ENCODE measurements around the gene FEM1B.

The FEM1B gene

DNA sequence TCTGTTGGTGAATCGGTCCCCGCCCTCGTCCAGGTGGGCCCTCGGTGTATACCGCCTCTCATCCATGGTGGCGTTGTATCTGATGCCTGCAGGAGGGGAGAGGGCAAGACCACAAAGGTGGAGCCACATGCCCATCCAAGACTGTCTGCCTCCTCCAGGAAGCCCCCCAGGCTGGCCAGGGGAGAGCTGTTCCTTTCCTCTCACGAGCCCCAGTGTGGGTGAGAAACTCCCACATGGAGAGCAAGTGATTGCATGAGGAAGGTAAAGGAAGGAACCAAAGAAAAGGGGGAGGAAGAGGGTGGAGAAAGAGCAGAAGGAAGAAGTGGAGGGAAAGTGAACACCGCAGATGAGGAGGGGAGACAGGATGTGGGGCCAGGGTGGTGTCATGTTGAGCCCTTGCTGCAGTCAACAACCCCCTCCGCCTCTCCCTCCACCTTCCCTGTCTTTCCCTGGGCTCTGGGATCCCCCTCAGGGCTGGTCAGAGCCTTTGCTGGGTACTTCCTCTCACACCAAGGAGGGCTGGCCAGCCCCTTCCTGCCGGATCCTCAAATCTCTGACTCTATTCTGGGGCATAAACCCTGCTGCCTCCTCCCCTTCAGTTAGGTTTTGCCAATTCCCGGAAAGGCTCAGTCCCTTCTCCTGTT, 49.3 kb downstream of the FEM1B start:
- DNase-seq (ENCODE audit: low read depth) = no peak

DNA sequence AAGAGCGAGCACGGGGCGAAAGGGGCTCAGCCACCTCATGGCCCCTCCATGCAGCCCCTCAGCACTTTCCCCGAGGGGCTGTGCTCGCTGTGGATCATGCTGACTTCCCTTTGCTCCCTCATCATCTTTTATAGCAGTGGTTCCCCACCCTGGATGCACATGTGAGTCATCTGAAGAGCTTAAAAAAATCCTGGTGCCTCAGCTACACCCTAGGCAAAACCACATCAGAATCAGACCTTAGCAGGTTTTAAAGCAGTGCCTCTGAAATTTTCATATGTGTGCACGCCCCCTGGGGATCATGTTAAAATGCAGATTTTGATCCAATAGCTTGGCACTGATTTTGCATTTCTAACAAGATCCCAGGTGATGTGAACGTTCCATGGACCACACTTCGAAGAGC, 50.9 kb downstream of the FEM1B start:
- no peak for DNase-seq (ENCODE audit: low read depth)

DNA sequence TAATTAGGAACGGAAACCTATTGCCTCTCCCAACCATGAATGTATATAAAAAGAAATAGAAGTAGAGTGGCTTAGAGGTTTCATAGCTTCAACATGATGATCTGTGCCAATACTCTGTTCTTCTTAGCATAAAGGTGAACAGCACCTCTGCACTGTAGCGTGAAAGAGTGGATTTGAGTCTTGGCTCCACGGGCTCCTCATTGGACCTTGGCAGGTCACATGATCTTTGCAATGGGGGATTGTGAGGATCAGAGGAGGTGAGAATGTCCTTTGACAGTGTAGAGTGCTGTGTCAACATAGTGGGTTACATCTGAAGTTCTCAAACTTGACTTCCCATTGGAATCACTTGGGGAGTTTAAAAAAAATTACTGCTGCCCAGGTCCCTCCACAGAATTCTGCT, 51.4 kb downstream of the FEM1B start:
- no peak for DNase-seq (ENCODE audit: low read depth)

DNA sequence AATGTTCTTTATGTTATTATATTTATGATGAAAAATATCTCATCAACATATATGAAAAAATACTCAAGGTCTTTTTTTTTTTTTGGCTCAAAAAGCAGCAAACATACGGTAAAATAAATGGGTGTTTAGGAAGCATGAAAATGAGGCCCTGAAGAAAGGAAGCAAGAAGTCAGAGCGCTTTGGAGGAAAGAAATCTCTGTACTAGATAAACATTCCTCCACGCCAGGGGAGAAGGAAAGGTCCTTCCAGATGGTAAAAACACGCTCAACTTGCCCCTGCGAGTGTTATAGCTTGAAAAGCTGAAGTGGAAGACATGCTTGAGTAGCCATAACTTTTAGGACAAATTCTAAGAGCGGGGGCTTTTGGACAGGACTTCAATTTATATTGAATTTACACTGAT, 52.9 kb downstream of the FEM1B start:
- no peak for DNase-seq (ENCODE audit: low read depth)

DNA sequence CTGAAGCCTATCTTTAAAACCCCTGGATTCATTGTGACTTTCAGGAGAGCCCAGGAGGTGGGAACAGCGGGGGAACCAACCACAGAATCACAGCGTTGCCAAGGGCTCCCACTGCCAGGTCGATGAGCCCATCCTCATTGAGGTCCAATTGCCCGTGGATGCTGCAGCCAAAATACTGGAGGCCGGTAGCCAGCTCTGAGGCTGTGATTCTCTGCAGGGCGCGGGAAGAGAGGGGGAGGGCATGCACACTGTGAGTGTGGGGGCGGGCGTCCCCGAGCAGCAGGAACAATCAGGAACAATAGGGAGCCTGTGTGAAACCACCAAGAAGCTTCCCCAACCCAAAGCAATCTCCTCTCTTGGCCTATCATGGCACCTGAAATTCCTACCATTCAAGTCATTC, 53.4 kb downstream of the FEM1B start:
- DNase-seq (ENCODE audit: low read depth) = no peak

DNA sequence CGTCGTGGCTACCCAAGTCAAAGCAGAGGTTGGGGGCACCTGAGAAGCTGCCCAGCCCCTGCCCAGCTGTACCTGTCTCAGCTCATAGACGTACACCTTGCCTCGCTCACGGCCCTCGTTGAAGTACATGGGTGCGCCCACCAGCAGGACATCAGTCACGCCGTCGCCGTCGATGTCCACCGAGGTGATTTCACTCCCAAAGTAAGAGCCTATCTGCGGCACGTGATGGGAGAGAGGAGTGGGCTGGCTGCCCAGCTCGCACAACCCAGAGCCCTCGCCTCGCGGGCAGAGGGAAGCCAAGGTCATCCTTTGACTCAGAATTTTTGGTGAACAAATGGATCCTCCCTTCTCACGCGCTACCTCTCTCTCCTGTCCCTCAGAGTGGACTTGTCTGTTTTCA, 54.7 kb downstream of the FEM1B start:
- no peak for DNase-seq (ENCODE audit: low read depth)

DNA sequence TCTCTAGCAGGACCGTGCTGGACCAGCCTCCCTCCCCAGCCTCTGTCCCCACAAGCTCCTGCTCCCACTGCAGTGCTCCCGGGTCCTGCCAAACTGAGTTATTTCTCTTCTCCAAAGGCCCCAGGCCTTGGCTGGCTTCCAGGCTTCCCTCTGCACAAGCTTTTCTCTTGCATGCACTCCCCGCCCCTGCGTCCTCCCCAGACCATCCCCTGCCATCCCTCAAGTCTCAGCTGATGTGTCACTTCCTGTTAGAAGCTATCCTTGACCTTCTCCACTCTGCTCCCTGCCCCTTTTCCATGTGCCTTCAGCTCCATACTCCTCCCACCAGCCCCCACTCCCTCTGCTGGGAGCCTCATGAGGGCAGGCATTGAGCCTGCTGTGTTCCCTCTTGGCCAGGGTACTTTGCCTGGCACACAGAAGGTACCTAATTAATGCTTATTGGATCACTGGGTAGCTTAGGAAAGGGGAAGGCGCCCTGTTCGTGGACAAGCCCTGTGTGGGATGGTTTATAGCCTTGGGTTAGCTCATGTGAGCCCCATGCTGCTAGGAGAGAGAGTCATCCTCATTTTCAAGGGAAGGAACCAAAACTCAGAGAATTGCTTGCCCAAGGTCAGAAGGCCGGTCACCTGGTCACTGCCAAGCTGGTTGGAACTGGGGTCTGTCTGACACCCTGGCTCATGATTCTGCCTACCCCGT, 56.4 kb downstream of the FEM1B start:
- DNase-seq (ENCODE audit: low read depth) = no peak

DNA sequence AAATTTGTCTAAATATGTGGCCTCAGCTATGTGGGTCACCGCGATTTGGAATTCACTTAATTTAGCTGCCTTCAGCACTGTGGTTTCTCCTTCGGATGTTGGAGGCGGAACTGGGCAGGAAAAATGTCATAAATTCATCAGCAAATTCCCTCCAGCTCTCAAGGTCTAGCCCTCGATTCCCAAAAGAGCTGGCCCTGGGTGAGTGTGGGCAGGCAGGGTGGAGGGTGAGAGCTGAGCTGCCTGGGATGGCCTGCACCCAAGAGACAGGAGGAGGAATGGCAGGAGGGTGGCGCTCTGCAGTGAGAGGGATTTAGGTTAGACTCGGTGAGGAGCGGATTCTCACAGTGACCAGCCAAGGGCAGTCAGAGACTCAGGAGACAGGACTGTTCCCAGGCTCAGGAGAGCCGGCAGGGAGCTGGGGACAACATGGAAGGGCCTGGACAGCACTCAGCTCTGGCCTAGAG, 57.1 kb downstream of the FEM1B start:
- no peak for DNase-seq (ENCODE audit: low read depth)

DNA sequence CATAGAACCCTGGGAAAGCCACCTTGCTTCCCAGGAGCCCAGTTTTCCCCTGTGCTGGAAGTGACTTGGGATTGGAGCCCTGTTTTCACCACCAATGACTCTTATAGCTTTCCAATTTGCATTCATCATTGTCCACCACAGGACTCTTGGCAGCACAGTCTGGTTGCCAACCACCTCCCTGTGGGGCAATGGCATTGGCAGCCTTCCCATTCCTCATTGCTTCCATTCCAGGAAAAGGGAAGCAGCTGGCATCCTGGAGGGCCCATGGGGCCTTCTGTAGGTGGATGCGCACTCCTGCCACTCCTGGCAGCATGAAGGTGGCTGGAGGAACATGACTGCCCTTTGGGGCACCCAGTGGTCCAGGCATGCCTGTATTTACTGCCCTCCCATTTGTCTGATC, 57.7 kb downstream of the FEM1B start:
- no peak for DNase-seq (ENCODE audit: low read depth)

DNA sequence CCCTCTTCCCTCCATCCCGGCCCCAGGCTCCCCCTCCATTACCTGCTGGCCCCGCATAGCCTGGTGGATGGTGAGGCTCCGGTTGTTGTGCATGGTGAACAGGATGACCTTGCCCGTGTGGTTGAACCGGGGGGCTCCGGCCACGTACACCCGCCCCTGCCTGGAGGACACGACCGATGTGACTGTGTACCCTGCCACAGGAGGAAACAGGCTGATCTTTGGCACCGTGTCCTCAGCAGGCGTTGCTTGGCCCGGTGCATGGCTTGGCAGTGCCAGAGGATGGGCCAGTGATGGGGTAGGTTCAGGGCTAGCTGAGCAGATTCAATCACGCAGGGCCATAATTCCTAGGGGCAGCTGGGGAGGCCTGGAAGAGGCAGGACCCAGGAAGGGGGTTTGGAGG, 58.1 kb downstream of the FEM1B start:
- DNase-seq (ENCODE audit: low read depth) = no peak

DNA sequence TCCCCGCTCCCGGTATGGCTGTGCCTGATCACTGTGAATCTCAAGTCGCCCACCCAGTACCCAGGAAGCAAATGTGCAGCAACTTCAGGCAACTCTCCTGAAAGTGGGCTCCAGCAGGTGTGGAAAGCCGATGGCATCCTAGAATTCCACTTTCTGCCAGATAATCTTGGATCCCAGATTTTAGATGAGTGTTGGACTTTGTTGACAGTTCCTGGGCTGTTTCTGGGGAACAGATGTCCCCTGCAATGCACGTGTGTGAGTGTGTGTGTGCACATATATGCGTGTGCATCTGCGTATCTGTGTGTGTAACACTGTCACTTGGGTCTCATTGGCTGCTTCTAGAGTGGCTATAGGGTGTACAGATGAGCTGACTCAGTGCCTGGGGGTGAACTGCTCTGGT, 59.0 kb downstream of the FEM1B start:
- no peak for DNase-seq (ENCODE audit: low read depth)

DNA sequence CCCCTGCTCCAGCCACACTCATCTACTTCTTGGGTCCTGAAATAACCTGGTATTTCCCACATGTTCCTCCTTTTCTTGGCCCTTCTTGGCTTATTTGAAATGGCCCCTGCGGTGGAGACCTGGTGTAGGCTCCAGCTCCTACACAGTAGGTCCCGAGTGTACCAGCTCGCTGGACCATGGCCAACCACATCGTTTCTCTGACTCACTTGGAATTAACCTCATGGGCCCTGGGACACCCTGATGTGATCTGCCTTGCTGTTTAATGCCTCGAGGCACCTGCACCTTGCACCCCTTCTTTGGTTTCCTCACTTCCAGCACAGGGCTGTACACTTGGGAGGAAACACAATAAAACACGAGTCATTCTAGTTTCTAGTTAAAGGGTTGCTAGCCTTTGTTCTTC, 60.3 kb downstream of the FEM1B start:
- DNase-seq (ENCODE audit: low read depth) = no peak

DNA sequence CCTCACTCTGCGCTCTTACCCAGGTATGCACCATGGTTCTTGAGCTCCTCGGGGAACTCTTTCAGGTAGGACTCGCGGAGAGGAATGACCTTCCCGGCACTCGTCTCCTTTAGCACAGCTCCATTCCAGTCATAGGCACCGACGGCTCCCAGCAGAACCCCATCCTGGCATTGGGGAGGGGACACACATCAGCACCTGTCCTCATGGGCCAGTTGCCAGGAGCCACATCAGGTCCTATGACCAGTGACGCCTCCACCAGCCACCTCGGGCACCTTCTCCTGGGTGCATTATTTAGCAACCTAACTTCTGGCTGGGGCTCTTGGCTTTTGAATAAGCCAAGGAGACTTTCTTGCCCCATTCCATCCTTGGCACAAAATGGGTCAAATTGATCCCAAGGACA, 61.9 kb downstream of the FEM1B start:
- no peak for DNase-seq (ENCODE audit: low read depth)

DNA sequence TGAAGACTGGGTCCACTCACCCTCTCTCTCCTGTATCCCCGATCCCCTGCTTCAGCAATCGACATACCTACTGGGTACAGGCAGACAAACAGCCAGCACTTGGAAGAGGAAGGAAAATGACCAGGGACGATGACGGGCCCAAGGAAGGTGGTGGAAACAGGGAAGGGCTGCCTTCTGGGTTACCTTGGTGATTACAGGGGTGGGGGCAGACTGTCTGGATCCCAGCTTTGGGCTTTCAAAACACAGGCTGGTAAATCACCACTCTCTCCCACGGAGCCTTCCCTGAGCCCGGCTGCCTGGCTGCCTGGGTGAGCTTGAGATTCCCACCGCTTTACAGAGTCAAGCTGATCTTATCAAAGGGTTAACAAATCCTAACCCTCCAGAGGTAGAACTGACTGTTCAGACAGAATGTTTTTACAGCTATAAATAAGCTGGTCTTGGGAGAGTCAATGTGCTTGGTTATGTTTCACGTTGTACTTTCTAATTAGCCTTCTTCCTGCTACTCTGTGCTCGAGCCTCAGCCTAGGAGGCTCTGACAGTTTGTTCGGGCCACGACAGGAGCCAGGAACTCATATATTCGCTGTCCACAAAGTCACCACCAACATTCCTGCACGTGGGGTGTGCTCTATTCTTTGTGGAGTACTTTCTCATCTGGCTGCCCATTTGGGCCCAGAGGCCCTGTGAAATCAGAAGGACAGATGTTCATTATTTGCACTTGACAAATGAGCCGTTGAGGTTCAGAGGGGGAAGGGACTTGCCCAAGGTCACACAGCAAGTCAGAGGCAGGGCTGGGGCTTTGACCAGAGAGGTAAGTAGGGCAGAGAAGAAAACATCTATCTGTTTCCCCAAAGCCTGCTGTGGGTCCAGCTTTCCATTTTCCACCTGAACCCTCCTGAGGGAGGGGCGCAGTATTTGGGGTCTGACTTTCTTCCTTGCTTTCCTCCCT, 63.5 kb downstream of the FEM1B start:
- DNase-seq (ENCODE audit: low read depth) = no peak

DNA sequence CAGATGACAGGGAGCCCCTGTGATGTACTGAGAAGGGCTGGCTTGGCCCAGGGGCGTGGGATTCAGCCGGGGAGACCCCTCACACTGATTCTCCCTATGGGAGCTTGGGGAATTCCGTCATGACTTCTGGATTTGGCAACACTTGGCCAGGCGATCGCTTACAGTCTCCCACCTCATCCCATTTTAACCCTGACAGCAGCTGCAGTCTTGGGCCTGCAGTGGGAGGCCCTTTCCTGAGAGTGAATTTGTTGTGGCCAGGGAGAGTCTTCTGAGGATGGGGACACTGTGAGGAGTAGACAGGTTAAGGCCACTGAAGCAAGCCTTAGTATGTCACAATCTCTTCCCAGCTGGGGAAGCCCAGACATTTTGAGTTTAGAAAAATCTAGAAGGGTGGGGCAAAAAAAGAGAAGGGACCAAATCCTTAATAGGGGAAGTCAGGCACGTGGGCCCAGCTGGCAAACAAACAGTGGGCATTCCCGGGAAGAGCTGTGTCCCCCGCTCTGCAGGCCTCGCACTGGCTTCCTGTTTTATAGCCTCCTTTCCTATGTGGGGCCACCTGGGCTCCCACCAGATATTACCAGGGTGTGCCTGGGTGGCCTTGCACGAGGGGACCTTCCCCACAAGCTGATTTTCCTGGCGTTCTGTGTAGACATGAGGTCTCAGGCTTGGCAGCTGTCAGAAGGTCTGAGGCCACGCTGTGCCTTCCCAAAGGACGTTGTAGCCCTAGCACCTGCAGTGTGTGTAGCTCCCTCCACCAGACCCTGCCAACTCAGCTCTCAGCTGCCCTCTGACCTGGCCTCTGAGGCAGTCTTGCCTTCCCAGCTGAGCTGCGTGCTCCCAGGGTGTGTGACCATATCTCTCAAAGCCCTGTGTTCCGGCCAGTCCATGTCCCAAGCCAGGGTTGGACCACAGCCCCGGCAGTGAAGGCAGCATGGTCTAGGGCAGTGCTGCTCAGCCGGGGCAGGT, 64.5 kb downstream of the FEM1B start:
- DNase-seq (ENCODE audit: low read depth) = no peak

DNA sequence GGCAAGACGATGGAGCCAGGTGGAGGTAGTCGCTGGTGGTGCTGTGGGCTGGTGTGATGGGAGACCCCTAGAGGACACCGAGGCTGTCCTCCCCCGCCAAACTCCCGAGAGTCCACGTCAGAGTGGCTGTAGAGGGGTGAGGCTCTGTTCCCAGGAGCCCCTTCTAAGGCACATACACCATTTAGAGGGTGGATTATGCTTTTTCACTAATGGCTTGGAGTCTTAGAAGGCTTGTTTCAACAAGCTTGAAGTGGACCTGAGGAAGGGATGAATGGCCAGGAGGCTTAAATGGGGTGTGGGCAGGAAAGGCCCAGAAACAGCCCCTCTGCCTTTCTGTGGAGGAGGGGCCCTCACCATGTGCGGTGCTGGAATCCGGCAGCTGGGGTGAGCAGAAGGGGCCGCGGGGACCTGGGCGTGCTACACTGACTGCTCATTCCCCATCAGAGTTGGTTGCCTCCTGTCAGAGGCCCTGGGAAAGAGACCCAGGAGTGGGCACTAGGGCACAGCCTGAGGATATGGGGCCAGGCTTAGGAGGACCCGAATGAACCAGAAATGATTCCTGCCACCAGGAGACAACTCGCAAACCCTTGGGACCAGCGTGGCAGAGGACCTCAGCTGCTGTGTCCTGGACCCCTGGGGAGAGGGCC, 66.2 kb downstream of the FEM1B start:
- no peak for DNase-seq (ENCODE audit: low read depth)

DNA sequence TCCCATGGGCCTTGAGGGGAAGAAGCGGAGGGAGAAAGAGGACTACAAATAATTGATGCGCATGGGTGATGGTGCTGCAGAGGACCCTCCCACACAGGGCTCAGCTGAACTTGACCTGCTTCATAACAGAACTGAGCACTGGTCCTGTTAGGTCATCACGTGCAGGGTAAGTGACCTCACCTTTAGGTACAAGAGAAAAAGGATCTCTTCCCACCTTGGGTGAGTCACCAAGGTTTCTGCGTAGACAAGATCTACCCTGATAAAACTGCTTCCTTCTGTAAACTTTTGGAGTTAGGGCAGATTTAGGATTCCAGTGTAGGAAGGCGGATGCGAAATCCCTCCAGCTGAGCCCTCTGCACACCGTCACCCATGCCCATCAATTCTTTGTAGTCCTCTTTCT, 67.1 kb downstream of the FEM1B start:
- DNase-seq (ENCODE audit: low read depth) = no peak

Data from HS-5 (cell line).